Activated CD8-positive, alpha-beta T cell treated with anti-CD3 and anti-CD28 coated beads, Interleukin-2, amount 10 ng/mL, durations not matched to agents 7 days and 5 days (primary cell): ENCODE measurements around the gene HOXA13. TPM values are rescaled to one million over a fixed set of nuclear protein-coding genes. Genes with fewer than 3 reads are reported as not detected.

ENCODE experiments used
- ATAC-seq: fragments of 150-1000 bp; cut with Tn5 transposase; one replicate; pipeline ENCODE4 v1.10.0; 2021; ENCODE audit warnings: moderate library complexity
- CTCF ChIA-PET: fragments of 350-600 bp; sonication (Branson Sonifier 250); formaldehyde crosslinking; loops from one replicate; lab custom pipeline; 2021; ENCODE audit warnings: antibody characterized with exemption; lab: Charles Lee
- POLR2A ChIA-PET: fragments of 350-600 bp; sonication (Branson Sonifier 250); formaldehyde crosslinking; loops from one replicate; lab custom pipeline; 2021; ENCODE audit warnings: antibody characterized with exemption; lab: Charles Lee
- DNase-seq: peaks from one replicate; pipeline ENCODE4 v3.0.0-alpha.2; 2020
- H3K27ac Mint-ChIP-seq: one replicate; pipeline ENCODE4 v1.8.0; 2021; ENCODE audit warnings: mild to moderate bottlenecking, mixed read lengths
- H3K27me3 Mint-ChIP-seq: one replicate; pipeline ENCODE4 v1.8.0; 2021; ENCODE audit warnings: low read depth, mixed read lengths
- H3K36me3 Mint-ChIP-seq: one replicate; pipeline ENCODE4 v1.8.0; 2021; ENCODE audit warnings: low read depth, mixed read lengths
- H3K4me1 Mint-ChIP-seq: one replicate; pipeline ENCODE4 v1.8.0; 2021; ENCODE audit warnings: low read depth, mixed read lengths
- H3K4me3 Mint-ChIP-seq: one replicate; pipeline ENCODE4 v1.8.0; 2021; ENCODE audit warnings: mild to moderate bottlenecking, mixed read lengths
- H3K9me3 Mint-ChIP-seq: one replicate; pipeline ENCODE4 v1.8.0; 2022; ENCODE audit warnings: mixed read lengths; ENCODE audit not compliant: insufficient read depth
- total RNA-seq, 2 experiments: library from RNA; stranded (reverse); gene quantifications; one replicate each; pipeline ENCODE4 v1.2.3, GENCODE V29; 2021

Gene HOXA13
- total RNA-seq, 2 experiments from 2014 or later, result not detected

GRCh38 chr7:27155816-27156507 is 43.9 kb downstream of the HOXA13 start:
- peaks cover 89% of the 10 kb centered on the region for H3K27me3 Mint-ChIP-seq
- H3K4me3 Mint-ChIP-seq, result peak overlapping the region; percentile 49
- H3K36me3 Mint-ChIP-seq, result peaks cover 10% of the 10 kb centered on the region
- peaks cover 35% of the 10 kb centered on the region for H3K4me1 Mint-ChIP-seq
- ATAC-seq (no peak), DNase-seq (no peak)
- peak overlapping the region; percentile 69 for H3K27ac Mint-ChIP-seq
- ChIA-PET CTCF (no interaction called here), POLR2A (interaction anchor here (0.6 kb wide), 1 partner anchor 587 kb away, joined by 3 read pairs; no protein-coding TSS in a partner anchor)
- H3K9me3 Mint-ChIP-seq, result no peaks in the 10 kb centered on the region

GRCh38 chr7:27154901-27155815 is 44.7 kb downstream of the HOXA13 start:
- ATAC-seq (no peak), DNase-seq (no peak)

GRCh38 chr7:27154369-27154768 is 45.5 kb downstream of the HOXA13 start:
- Mint-ChIP-seq H3K27ac (peak overlapping the region; percentile 44), H3K9me3 (no peaks in the 10 kb centered on the region), H3K4me3 (no peak overlapping the region), H3K36me3 (peaks cover 10% of the 10 kb centered on the region), H3K27me3 (peaks cover 90% of the 10 kb centered on the region), H3K4me1 (peaks cover 40% of the 10 kb centered on the region)
- ATAC-seq (no peak), DNase-seq (no peak)
- ChIA-PET CTCF (interaction anchor here (0.9 kb wide), 1 partner anchor 41 kb away, joined by 3 read pairs; no protein-coding TSS in a partner anchor), POLR2A (no interaction called here)

More at GRCh38 chr7:27154901-27155815, 44.7 kb downstream of the HOXA13 start:
- ChIA-PET POLR2A (interaction anchor here (0.6 kb wide), 1 partner anchor 588 kb away, joined by 3 read pairs; no protein-coding TSS in a partner anchor), CTCF (interaction anchor here (0.9 kb wide), 1 partner anchor 41 kb away, joined by 3 read pairs; no protein-coding TSS in a partner anchor)
- Mint-ChIP-seq H3K4me3 (peak overlapping the region; percentile 49), H3K27ac (peak overlapping the region; percentile 69), H3K36me3 (peaks cover 10% of the 10 kb centered on the region), H3K4me1 (peaks cover 42% of the 10 kb centered on the region), H3K9me3 (no peaks in the 10 kb centered on the region), H3K27me3 (peaks cover 92% of the 10 kb centered on the region)

- Mint-ChIP-seq H3K27me3 (peaks cover 89% of the 10 kb centered on the region), H3K36me3 (peaks cover 8% of the 10 kb centered on the region), H3K27ac (peak overlapping the region; percentile 18), H3K4me1 (peaks cover 41% of the 10 kb centered on the region), H3K9me3 (no peaks in the 10 kb centered on the region), H3K4me3 (no peak overlapping the region)
- ChIA-PET POLR2A (no interaction called here), CTCF (no interaction called here)
- DNase-seq (no peak), ATAC-seq (no peak)
Observed at GRCh38 chr7:27153526-27153925, 46.4 kb downstream of the HOXA13 start.

GRCh38 chr7:27152816-27153442 is 47.0 kb downstream of the HOXA13 start:
- ATAC-seq, result no peak
- Mint-ChIP-seq H3K27me3 (peaks cover 89% of the 10 kb centered on the region), H3K36me3 (peaks cover 6% of the 10 kb centered on the region), H3K4me1 (peaks cover 44% of the 10 kb centered on the region), H3K9me3 (no peaks in the 10 kb centered on the region), H3K4me3 (no peak overlapping the region), H3K27ac (no peak overlapping the region)
- POLR2A ChIA-PET, result no interaction called here
- CTCF ChIA-PET, result interaction anchor here (1.1 kb wide), 1 partner anchor 9 kb away, joined by 4 read pairs; no protein-coding TSS in a partner anchor
- DNase-seq, result no peak

- Mint-ChIP-seq H3K27me3 (peaks cover 88% of the 10 kb centered on the region), H3K9me3 (no peaks in the 10 kb centered on the region), H3K36me3 (peaks cover 6% of the 10 kb centered on the region), H3K4me1 (peaks cover 44% of the 10 kb centered on the region), H3K27ac (no peak within 1 kb of the TSS), H3K4me3 (peak within 1 kb of the TSS; percentile 56)
- no peak for ATAC-seq
- DNase-seq, result no peak
- ChIA-PET POLR2A (no interaction called here), CTCF (interaction anchor here (1.1 to 1.7 kb wide), 2 partner anchors 9 to 21 kb away, joined by 4 to 6 read pairs; partner anchors contain the start of gene HOXA4)
Observed at GRCh38 chr7:27151931-27152815, 47.7 kb downstream of the HOXA13 start, which contains the start of gene HOXA3. HOXA3 (minus strand) TSS chr7:27152583; CDS start chr7:27110640, 41,943 bp downstream.

GRCh38 chr7:27151341-27151930 is 48.5 kb downstream of the HOXA13 start:
- no peak overlapping the region for H3K27ac Mint-ChIP-seq

GRCh38 chr7:27150568-27151340 is 49.1 kb downstream of the HOXA13 start:
- CTCF ChIA-PET, result interaction anchor here (0.7 to 2.5 kb wide), 15 partner anchors 9 to 469 kb away, joined by 3 to 13 read pairs (median 4); partner anchors contain the start of gene HOXA4
- DNase-seq, result peak; percentile 67
- Mint-ChIP-seq H3K27me3 (peaks cover 90% of the 10 kb centered on the region), H3K36me3 (peaks cover 6% of the 10 kb centered on the region), H3K27ac (no peak overlapping the region), H3K9me3 (no peaks in the 10 kb centered on the region), H3K4me3 (peak overlapping the region; percentile 56), H3K4me1 (peaks cover 36% of the 10 kb centered on the region)
- POLR2A ChIA-PET, result interaction anchor here (0.5 kb wide), 1 partner anchor 1057 kb away, joined by 4 read pairs; no protein-coding TSS in a partner anchor
- peak; percentile 76 for ATAC-seq

More at GRCh38 chr7:27151341-27151930, 48.5 kb downstream of the HOXA13 start:
- peak; percentile 7 for ATAC-seq
- DNase-seq, result no peak
- ChIA-PET CTCF (interaction anchor here (0.7 to 2.5 kb wide), 11 partner anchors 10 to 469 kb away, joined by 3 to 13 read pairs (median 4); partner anchors contain the start of gene HOXA4), POLR2A (no interaction called here)
- peak overlapping the region; percentile 56 for H3K4me3 Mint-ChIP-seq
- H3K4me1 Mint-ChIP-seq, result peaks cover 41% of the 10 kb centered on the region
- H3K9me3 Mint-ChIP-seq, result no peaks in the 10 kb centered on the region
- peaks cover 6% of the 10 kb centered on the region for H3K36me3 Mint-ChIP-seq
- H3K27me3 Mint-ChIP-seq, result peaks cover 90% of the 10 kb centered on the region

GRCh38 chr7:27149842-27150567 is 49.9 kb downstream of the HOXA13 start:
- no peak overlapping the region for H3K27ac Mint-ChIP-seq
- peak overlapping the region; percentile 56 for H3K4me3 Mint-ChIP-seq
- peaks cover 33% of the 10 kb centered on the region for H3K4me1 Mint-ChIP-seq
- DNase-seq (no peak), ATAC-seq (no peak)
- ChIA-PET POLR2A (no interaction called here), CTCF (interaction anchor here (0.6 to 2.5 kb wide), 17 partner anchors 9 to 1302 kb away, joined by 3 to 13 read pairs (median 4); partner anchors contain the start of gene HOXA4)
- H3K27me3 Mint-ChIP-seq, result peaks cover 84% of the 10 kb centered on the region
- no peaks in the 10 kb centered on the region for H3K9me3 Mint-ChIP-seq
- H3K36me3 Mint-ChIP-seq, result peaks cover 3% of the 10 kb centered on the region
